Thoracic aorta (tissue), 2 donors: Measurements from ENCODE around the gene IGDCC3. TPM values are rescaled to one million over a fixed set of nuclear protein-coding genes. Genes with fewer than 3 reads are reported as not detected.
"Not testable (repeated sequence)": the region's sequence is repeated elsewhere in the genome, so short reads cannot be mapped to it uniquely, and the experiment has no call there.

Source experiments
- ATAC-seq: fragments of 150-250 bp; one replicate; pipeline ENCODE4 v1.8.0; 2017; ENCODE audit warnings: low read depth; ENCODE audit not compliant: insufficient number of reproducible peaks, low FRiP score
- DNase-seq: peaks from one replicate; pipeline ENCODE4 v3.0.0-alpha.2; 2020; ENCODE audit warnings: low spot score
- H3K27ac ChIP-seq, 2 donors: fragments of 200-600 bp; sonication (generic); 1 replicate in 1 of 2; 2 replicates in 1 of 2; pipeline ENCODE4 v1.5.1; 2016; ENCODE audit warnings: mild to moderate bottlenecking in 2 of 2, moderate library complexity in 2 of 2
- H3K27me3 ChIP-seq: fragments of 200-600 bp; sonication (generic); replicated peaks from 2 replicates; pipeline ENCODE4 v1.6.0; 2016; ENCODE audit warnings: mild to moderate bottlenecking; ENCODE audit not compliant: insufficient read depth
- H3K36me3 ChIP-seq: fragments of 200-600 bp; sonication (generic); one replicate; pipeline ENCODE4 v1.5.1; 2016
- H3K4me1 ChIP-seq, 2 donors: fragments of 200-600 bp; sonication (generic); 1 replicate in 1 of 2; 2 replicates in 1 of 2; pipeline versions ENCODE4 v1.5.1 to v1.6.0; 2016; ENCODE audit warnings: low read depth in 2 of 2, mild to moderate bottlenecking in 1 of 2; ENCODE audit not compliant: control insufficient read depth in 1 of 2
- H3K4me3 ChIP-seq: fragments of 200-600 bp; sonication (generic); 2 replicates; pipeline ENCODE4 v1.5.1; 2016; ENCODE audit warnings: mild to moderate bottlenecking
- H3K9me3 ChIP-seq: fragments of 200-600 bp; sonication (generic); 2 replicates; pipeline ENCODE4 v1.5.1; 2016
- total RNA-seq, 2 donors: library from RNA; depleted of rRNA; stranded (reverse); fragments of >200 nt; gene quantifications; one replicate each; pipeline versions ENCODE4 v1.1.0 to v1.2.3, GENCODE V29; 2016
- TF ChIP-seq, protein P1 (sequence below): fragments of 200-600 bp; sonication (generic); IDR thresholded peaks from one replicate; pipeline ENCODE4 v1.5.1; 2019; ENCODE audit warnings: antibody characterized with exemption

IGDCC3 gene
- total RNA-seq, 2 donors from 2014 or later, result not detected

DNA sequence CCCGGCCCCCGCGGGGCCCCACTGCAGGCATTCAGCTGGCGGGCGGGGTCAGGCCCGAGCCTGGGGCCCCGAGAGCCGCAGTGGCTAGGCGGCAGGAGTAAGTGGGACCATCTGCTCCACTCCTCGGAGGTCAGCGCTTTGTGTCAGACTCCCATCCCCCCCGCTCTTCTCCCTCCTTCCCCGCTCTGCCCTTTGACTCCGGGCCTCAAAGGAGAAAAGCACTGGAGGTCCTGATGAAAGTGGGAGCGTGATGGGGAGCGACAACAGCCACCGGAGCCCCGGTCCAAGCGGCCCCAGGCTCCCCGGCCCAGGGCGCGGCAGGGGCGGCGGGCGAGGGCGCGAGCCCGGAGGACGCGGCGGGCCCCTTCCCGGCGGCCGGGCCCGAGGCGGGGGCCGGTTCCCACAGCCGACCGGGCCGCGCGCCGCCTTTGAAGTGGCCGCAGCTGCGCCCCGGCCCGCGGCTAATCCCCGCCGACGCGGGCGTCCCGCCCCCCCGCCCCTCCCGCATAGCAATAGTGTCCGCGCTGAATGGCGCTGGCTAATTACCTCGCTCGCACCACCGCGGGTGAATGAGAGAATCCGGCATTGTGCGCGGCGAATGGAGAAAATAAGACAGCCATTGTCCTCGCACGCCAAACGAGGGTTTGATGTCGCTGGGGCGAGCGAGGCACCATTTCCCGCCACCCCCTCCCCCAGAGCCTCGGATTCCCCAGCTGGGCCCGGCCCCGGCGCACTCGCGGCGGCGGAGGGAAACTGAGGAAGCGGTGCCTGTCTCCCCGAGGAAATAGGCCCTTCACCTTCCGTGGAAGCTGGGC, 22.4 kb downstream of the IGDCC3 start:
- no peaks in the 10 kb centered on the region for H3K27me3 ChIP-seq
- no peak for ATAC-seq
- DNase-seq, result no peak
- no peak overlapping the region for H3K27ac ChIP-seq
- TF ChIP-seq, protein P1, sequence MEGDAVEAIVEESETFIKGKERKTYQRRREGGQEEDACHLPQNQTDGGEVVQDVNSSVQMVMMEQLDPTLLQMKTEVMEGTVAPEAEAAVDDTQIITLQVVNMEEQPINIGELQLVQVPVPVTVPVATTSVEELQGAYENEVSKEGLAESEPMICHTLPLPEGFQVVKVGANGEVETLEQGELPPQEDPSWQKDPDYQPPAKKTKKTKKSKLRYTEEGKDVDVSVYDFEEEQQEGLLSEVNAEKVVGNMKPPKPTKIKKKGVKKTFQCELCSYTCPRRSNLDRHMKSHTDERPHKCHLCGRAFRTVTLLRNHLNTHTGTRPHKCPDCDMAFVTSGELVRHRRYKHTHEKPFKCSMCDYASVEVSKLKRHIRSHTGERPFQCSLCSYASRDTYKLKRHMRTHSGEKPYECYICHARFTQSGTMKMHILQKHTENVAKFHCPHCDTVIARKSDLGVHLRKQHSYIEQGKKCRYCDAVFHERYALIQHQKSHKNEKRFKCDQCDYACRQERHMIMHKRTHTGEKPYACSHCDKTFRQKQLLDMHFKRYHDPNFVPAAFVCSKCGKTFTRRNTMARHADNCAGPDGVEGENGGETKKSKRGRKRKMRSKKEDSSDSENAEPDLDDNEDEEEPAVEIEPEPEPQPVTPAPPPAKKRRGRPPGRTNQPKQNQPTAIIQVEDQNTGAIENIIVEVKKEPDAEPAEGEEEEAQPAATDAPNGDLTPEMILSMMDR, result no peak
- H3K36me3 ChIP-seq, result no peaks in the 10 kb centered on the region
- H3K9me3 ChIP-seq, result no peaks in the 10 kb centered on the region
- peak overlapping the region; percentile 70 for H3K4me3 ChIP-seq
- H3K4me1 ChIP-seq, result peaks cover 5 to 7% of the 10 kb centered on the region in 2 donors

DNA sequence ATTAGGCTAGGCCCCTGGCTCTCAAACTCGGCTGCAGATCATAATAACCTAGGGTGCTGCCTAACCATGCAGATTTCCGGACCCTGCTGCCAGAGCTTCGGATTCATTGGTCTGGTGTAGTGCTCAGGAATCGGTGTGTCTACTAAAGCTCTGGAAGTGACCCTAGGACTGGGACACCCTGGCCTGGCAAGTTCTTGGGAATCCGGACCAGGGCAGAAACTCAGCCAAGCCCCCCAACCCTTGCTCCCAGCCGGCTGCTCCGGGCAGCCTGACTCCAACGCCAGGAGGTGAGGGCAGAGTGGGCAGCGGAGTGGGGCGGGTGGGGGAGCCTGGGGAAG, 23.0 kb downstream of the IGDCC3 start:
- ATAC-seq (no peak), DNase-seq (no peak)
- H3K27me3 ChIP-seq, result no peaks in the 10 kb centered on the region
- H3K9me3 ChIP-seq, result no peaks in the 10 kb centered on the region
- no peak overlapping the region for H3K4me3 ChIP-seq
- peaks cover 5 to 7% of the 10 kb centered on the region in 2 donors for H3K4me1 ChIP-seq
- no peaks in the 10 kb centered on the region for H3K36me3 ChIP-seq
- no peak overlapping the region for H3K27ac ChIP-seq
- TF ChIP-seq, protein P1, result no peak

DNA sequence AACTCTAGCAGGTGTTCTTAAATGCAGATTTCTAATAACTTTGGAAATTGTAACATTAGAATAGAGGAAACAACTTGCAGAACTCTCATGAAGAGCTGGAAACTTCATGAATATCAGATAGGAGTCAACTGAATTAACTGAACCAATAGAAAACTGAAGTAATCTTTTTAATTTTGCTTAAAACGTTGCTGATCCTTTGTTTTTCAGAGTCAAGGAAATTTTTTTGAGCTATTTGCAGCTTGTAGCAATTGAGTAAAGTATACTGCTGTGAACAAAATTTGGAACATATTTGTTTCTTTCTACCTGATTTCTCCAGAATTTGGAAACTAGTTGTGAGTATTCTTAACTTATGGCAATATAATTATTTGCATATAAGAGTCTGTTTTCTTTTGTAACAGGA, 25.8 kb downstream of the IGDCC3 start:
- H3K36me3 ChIP-seq, H3K27ac ChIP-seq, H3K9me3 ChIP-seq, DNase-seq, H3K4me3 ChIP-seq, H3K4me1 ChIP-seq, H3K27me3 ChIP-seq, ATAC-seq: not testable (repeated sequence)

DNA sequence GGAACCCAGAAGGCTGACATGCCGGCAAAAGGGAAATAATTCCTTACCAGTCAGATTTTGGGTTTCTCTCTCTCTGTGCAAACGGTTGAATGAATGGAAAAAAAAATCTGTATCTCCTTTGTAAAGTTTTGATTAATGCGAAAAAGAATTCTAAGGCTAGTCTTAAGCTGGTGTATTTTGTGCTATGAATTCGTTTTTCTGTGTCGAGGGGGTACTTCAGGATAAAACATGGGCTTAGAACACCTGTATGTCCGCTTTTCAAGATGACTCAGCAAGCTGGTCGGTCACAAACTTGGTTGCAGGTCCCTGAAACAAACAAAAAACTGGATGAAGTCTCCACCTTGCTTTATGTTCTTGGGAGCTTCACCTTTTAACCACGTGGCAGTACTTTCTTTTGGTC, 28.5 kb downstream of the IGDCC3 start:
- Histone ChIP-seq H3K9me3 (no peaks in the 10 kb centered on the region), H3K27me3 (no peaks in the 10 kb centered on the region), H3K4me3 (no peak overlapping the region), H3K4me1 (no peaks in the 10 kb centered on the region), H3K27ac (no peak overlapping the region), H3K36me3 (no peaks in the 10 kb centered on the region)
- DNase-seq, result no peak
- TF ChIP-seq, protein P1, result no peak
- ATAC-seq, result no peak

DNA sequence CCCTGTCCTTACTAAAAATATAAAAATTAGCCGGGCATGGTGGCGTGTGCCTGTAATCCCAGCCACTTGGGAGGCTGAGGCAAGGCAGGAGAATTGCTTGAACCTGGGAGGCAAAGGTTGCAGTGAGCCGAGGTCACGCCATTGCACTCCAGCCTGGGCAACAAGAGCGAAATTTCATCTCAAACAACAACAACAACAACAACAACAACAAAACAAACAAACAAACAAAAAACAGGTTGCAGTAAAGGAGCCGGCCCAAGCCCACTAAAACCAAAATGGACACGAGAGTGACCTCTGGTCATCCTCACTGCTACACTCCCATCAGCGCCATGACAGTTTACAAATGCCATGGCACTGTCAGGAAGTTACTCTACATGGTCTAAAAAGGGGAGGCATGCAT, 30.0 kb downstream of the IGDCC3 start:
- DNase-seq, H3K27ac ChIP-seq, H3K4me1 ChIP-seq, H3K36me3 ChIP-seq, H3K4me3 ChIP-seq, H3K27me3 ChIP-seq, H3K9me3 ChIP-seq, ATAC-seq: not testable (repeated sequence)

DNA sequence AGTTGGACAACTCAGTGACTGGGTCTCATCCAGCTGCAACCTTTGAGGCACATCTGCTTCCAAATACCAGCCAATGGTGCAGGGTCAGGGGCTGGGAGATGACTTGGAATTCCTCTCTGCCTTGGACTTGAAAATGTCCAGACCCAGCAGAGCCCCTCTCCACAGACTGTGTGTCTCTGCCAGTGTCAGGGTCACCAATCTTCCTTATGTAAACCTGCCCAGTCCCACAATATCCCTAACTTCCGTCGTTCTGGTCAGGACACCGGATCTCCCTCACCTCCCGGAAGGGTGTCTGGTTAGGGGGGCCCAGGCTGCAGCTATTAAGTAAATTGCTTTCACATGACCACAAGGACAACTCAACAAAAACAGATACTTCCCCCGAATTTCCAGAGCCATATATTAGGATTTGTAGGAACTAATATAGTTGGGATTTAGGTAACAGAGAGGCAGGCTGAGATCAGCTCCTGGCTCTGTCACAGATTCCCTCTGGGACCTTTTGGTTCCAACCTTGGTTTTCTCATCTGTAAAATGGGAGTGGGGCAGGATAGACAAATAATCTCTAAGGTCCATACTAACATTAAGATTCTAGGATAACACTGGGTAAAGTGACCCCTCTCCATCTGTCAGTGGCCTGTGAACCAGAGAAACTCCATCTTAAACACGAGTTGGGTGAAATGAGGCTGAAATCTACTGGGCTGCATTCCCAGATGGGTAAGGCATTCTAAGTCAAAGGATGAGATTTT, 30.8 kb downstream of the IGDCC3 start:
- DNase-seq, result no peak
- TF ChIP-seq, protein P1, result no peak

More for the DNA sequence above, 30.8 kb downstream of the IGDCC3 start:
- Histone ChIP-seq H3K27ac (no peak overlapping the region), H3K4me3 (no peak overlapping the region), H3K4me1 (no peaks in the 10 kb centered on the region), H3K9me3 (no peaks in the 10 kb centered on the region), H3K27me3 (no peaks in the 10 kb centered on the region), H3K36me3 (no peaks in the 10 kb centered on the region)
- no peak for ATAC-seq
